Heart left ventricle (tissue), 16 donors: ENCODE data around the gene ADD2. TPM values are rescaled to one million over a fixed set of nuclear protein-coding genes. Genes with fewer than 3 reads are reported as not detected.
A peak's percentile ranks its signal among the peaks of the same experiment; 100 is the strongest.

ENCODE experiments used
- ATAC-seq, 4 donors: fragments of 200-7000 bp; cut with Tn5 transposase; one replicate each; pipeline ENCODE4 v1.9.1; 2020 to 2022; ENCODE audit warnings: moderate library complexity in 4 of 4, mild to moderate bottlenecking in 3 of 4, moderate number of reproducible peaks in 1 of 4
- DNase-seq, 5 donors: peaks; one replicate each; pipeline ENCODE4 v3.0.0-alpha.2; 2020
- H3K27ac ChIP-seq, 12 donors: fragments of 200-600 bp; sonication (generic) in 4 of 12; one replicate each; pipeline versions ENCODE4 v1.5.0 to v1.8.0; 2016 to 2022; ENCODE audit warnings: mild to moderate bottlenecking in 2 of 12
- H3K27me3 ChIP-seq, 9 donors: fragments of 200-600 bp; sonication (generic) in 2 of 9; one replicate each; pipeline versions ENCODE4 v1.5.1 to v1.8.0; 2016 to 2022; ENCODE audit warnings: mild to moderate bottlenecking in 3 of 9
- H3K36me3 ChIP-seq, 9 donors: fragments of 200-600 bp; sonication (generic) in 2 of 9; one replicate each; pipeline versions ENCODE4 v1.5.0 to v1.8.0; 2018 to 2022; ENCODE audit warnings: mild to moderate bottlenecking in 2 of 9
- H3K4me1 ChIP-seq, 12 donors: fragments of 200-600 bp; sonication (generic) in 4 of 12; one replicate each; pipeline versions ENCODE4 v1.5.0 to v1.8.0; 2016 to 2022; ENCODE audit warnings: mild to moderate bottlenecking in 3 of 12
- H3K4me3 ChIP-seq, 12 donors: fragments of 200-600 bp; sonication (generic) in 4 of 12; one replicate each; pipeline versions ENCODE4 v1.5.0 to v1.8.0; 2017 to 2022; ENCODE audit warnings: mild to moderate bottlenecking in 9 of 12, moderate library complexity in 4 of 12
- H3K9me3 ChIP-seq, 12 donors: fragments of 200-600 bp; sonication (generic) in 4 of 12; one replicate each; pipeline versions ENCODE4 v1.5.0 to v1.8.0; 2016 to 2022; ENCODE audit warnings: mild to moderate bottlenecking in 1 of 12
- CTCF ChIP-seq, 12 donors: fragments of 200-600 bp; sonication (generic) in 4 of 12; IDR thresholded peaks; one replicate each; pipeline versions ENCODE4 v1.5.0 to v1.8.0; 2018 to 2022; ENCODE audit warnings: antibody characterized with exemption in 12 of 12, mild to moderate bottlenecking in 5 of 12
- POLR2A ChIP-seq, 2 donors: fragments of 450-650 bp; IDR thresholded peaks; one replicate each; pipeline ENCODE4 v1.6.1; 2017; ENCODE audit warnings: antibody characterized with exemption in 2 of 2, mild to moderate bottlenecking in 2 of 2, moderate library complexity in 2 of 2
- WGBS, 4 donors: extraction: QIAGEN DNeasy Blood & Tissue Kit in 2 of 4; methylation state at CpG; one replicate each; pipeline versions ENCODE4 v1.1.5 to v1.1.7; 2013 to 2018; 5-methylcytosine and 5-hydroxymethylcytosine counted together
- intact Hi-C, 10 donors: fragments of 100-400 bp; cut with DNase I; formaldehyde crosslinking; loops; one replicate each; pipeline versions ENCODE4 v1.11.1 to v1.14.2; 2022
- polyA plus RNA-seq, 2 donors: library from polyadenylated mRNA; stranded (reverse); fragments of 200-250 nt; gene quantifications; one replicate each; pipeline ENCODE4 v1.2.3, GENCODE V29; 2013
- total RNA-seq, 9 donors: library from RNA; depleted of rRNA in 2 of 9; stranded (reverse); fragments of >200 nt in 2 of 9; fragmentation: NEBNext Ultra II Directional in 3 of 9; extraction: Animal tissue kit (Norgen Biotek cat#: 25700) in 3 of 9; gene quantifications; one replicate each; pipeline versions ENCODE4 v1.1.0 to v1.2.4, GENCODE V29; 2016 to 2023
- donor health status: ischemic (EF 13 %, LVEDD 7.1; RV severe dilation, severe dysfunction).
- donor health status: healthy with polysubstance abuse.
- donor health status: DM: no; HTN: yes; CAD: no.
- donor health status: DM: no; HTN: no; CAD: no.
- donor health status: ischemic (EF 25% LVEDD 6.9; RV normal size, moderate dysfunction).
- donor health status: ischemic (EF 25% LVEDD 5.7; RV mildly dilated, moderate dysfunction).
- donor health status: healthy.
- donor health status: DM: yes; HTN: yes; CAD: no.
- donor health status: ischemic (EF 35%, LVEDD 5.7; RV mildly dilated, moderate dysfunction).
- donor health status: nonischemic (EF 11% LVEDD 7.7; RV severe dilation, severe dysfunction).
- donor health status: DM: yes; HTN: yes; CAD: no.
- donor health status: PGD.
- donor health status: ischemic (EF 29% LVEDD 5.4; RV normal size, mild dysfunction).
- donor health status: nonischemic (EF 23%, LVEDD 6.1; RV moderate dilation, normal function).

Gene ADD2
- total and polyA plus RNA-seq, 11 donors, result 0.49 to 7.3 (median 3.0) TPM

- Histone ChIP-seq H3K4me1 (no peaks in the 10 kb centered on the region), H3K27ac (no peak overlapping the region), H3K36me3 (no peaks in the 10 kb centered on the region), H3K9me3 (peaks cover 0 to 5% (median 0%) of the 10 kb centered on the region in 12 donors), H3K4me3 (no peak overlapping the region), H3K27me3 (peaks cover 0 to 7% (median 0%) of the 10 kb centered on the region in 9 donors)
- no peak for DNase-seq
- peak in 1 of 4 donors; percentile 18 for ATAC-seq
- TF ChIP-seq POLR2A (IDR thresholded peaks at IDR 0.05) (no peak), CTCF (IDR thresholded peaks at IDR 0.05) (no peak)
- intact Hi-C loops, result no loop called here
- 90 to 93% (median 93%) methylated on average over 11 to 12 of the region's 12 CpGs for WGBS, 4 donors
These were observed 41.3 kb upstream of the ADD2 start for GRCh38 chr2:70808983-70809958.

DNA sequence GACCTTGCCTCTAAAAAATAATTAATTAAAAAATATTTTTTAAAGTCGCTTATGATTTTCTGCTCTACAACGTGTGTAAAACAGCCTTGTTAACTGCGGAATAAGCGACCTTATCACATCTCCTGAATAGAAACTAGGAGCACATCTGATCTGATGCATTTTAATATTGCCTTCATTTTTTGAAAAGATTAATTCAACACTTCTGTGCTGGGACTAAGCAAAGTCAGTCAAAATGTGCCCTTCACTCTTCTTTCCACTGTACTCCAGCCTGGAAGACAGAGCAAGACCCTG lies 39.8 kb upstream of the ADD2 start:
- no peaks in the 10 kb centered on the region for H3K4me1 ChIP-seq
- WGBS, 4 donors, result 92 to 95% (median 94%) methylated on average over 4 of the region's 4 CpGs
- no peak for TF ChIP-seq CTCF (IDR thresholded peaks at IDR 0.05)
- TF ChIP-seq POLR2A (IDR thresholded peaks at IDR 0.05), result no peak
- intact Hi-C loops, result no loop called here
- H3K36me3 ChIP-seq, result no peaks in the 10 kb centered on the region
- H3K4me3 ChIP-seq, result no peak overlapping the region
- ATAC-seq, result no peak
- DNase-seq, result no peak
- H3K27ac ChIP-seq, result no peak overlapping the region
- H3K27me3 ChIP-seq, result peaks cover 0 to 7% (median 0%) of the 10 kb centered on the region in 9 donors
- peaks cover 0 to 5% (median 0%) of the 10 kb centered on the region in 12 donors for H3K9me3 ChIP-seq

GRCh38 chr2:70807102-70807827 lies 39.3 kb upstream of the ADD2 start:
- DNase-seq (no peak), ATAC-seq (no peak)
- peaks cover 0 to 5% (median 0%) of the 10 kb centered on the region in 12 donors for H3K9me3 ChIP-seq
- TF ChIP-seq POLR2A (IDR thresholded peaks at IDR 0.05) (no peak), CTCF (IDR thresholded peaks at IDR 0.05) (no peak)
- H3K27ac ChIP-seq, result no peak overlapping the region
- H3K4me3 ChIP-seq, result no peak overlapping the region
- H3K27me3 ChIP-seq, result peaks cover 0 to 7% (median 0%) of the 10 kb centered on the region in 9 donors
- no peaks in the 10 kb centered on the region for H3K4me1 ChIP-seq
- H3K36me3 ChIP-seq, result no peaks in the 10 kb centered on the region
- intact Hi-C loops, result no loop called here
- 91 to 93% (median 92%) methylated on average over 6 of the region's 6 CpGs for WGBS, 4 donors

GRCh38 chr2:70806620-70807019 lies 38.6 kb upstream of the ADD2 start:
- Histone ChIP-seq H3K27me3 (peaks cover 0 to 7% (median 0%) of the 10 kb centered on the region in 9 donors), H3K36me3 (no peaks in the 10 kb centered on the region), H3K9me3 (peaks cover 0 to 5% (median 0%) of the 10 kb centered on the region in 12 donors), H3K4me3 (no peak overlapping the region), H3K4me1 (no peaks in the 10 kb centered on the region), H3K27ac (no peak overlapping the region)
- no peak for DNase-seq
- intact Hi-C loops, result no loop called here
- TF ChIP-seq POLR2A (IDR thresholded peaks at IDR 0.05), result no peak
- no peak for TF ChIP-seq CTCF (IDR thresholded peaks at IDR 0.05)
- WGBS, 4 donors, result 63 to 67% (median 65%) methylated on average over 6 of the region's 6 CpGs
- ATAC-seq, result no peak
